Measurements from ENCODE around the gene PAX9.

PAX9 gene

GRCh38 chr14:36655963-36656686 lies 5.5 kb upstream of the PAX9 start:
- DNase-seq (ENCODE audit: low spot score) (no peak), FAIRE-seq (no peak)

DNA sequence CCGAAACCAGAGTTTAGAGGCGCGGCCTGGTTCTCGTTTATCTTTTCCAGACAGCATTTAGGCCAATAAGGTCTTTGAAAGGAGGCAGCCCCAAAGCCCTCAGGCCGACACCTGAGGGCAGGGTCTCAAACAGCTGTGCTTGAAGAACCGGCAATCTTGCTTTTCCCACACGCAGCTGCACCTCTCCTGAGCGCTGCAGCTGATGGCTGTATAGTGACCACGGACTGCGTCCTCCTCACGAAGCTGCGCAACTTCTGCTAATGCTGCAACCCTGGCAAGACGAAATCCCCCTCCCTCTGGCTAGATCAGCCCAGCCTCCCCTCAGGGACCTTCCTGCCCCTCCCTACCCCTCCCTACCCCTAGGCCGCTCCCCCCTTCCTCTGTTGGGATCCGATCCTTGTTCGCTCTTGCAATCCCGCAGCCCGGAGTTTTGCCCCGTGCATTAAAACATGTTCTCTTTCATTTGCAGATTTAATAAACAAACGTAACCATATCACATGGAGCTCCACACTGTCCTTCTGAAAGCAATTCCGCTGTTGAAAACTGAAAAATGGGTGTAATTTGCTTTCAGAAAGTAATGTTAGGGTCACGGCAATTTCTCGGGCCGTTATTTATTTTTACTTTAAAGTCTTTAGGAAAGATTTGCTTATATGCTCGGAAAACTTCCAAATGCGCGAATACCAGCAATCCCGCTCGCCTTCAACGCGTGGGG lies 4.8 kb upstream of the PAX9 start:
- FAIRE-seq = no peak
- no peak for DNase-seq (ENCODE audit: low spot score)

DNA sequence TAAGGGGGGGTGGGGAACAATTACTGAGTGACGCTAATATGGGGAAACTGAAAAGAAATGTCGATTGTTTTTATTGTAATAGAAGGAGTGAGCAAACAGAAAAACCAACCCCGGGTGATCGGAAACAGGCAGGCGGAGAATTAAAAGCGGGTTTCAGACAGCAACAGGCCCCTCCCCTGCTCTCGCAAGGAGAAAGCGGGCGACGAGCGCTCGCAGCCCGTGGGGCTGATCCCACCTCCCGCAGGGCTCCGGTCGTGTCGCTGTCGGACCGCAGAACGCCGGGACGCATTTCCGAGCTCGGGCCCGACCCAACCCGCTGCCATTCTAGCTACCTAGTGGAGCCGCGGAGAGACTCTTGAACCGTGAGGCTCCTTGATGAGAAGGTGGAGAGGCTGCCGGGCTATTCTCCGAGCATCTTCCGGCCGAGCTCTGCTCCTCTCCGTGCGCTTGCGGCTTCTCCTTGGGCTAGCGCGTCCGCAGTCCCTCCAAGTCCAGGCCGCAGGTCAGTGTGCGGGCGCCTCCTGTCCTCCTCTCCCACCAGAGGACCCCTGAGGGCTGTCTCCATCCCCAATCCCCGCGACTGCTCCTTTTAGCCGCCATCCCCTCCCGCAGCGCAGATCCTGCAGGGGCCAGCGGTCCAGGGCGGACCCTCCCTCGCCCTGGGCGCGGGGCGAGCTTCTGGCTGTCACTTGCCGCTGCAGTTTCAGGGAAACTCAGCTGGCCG lies 4.1 kb upstream of the PAX9 start:
- DNase-seq (ENCODE audit: low spot score) = no peak
- no peak for FAIRE-seq

DNA sequence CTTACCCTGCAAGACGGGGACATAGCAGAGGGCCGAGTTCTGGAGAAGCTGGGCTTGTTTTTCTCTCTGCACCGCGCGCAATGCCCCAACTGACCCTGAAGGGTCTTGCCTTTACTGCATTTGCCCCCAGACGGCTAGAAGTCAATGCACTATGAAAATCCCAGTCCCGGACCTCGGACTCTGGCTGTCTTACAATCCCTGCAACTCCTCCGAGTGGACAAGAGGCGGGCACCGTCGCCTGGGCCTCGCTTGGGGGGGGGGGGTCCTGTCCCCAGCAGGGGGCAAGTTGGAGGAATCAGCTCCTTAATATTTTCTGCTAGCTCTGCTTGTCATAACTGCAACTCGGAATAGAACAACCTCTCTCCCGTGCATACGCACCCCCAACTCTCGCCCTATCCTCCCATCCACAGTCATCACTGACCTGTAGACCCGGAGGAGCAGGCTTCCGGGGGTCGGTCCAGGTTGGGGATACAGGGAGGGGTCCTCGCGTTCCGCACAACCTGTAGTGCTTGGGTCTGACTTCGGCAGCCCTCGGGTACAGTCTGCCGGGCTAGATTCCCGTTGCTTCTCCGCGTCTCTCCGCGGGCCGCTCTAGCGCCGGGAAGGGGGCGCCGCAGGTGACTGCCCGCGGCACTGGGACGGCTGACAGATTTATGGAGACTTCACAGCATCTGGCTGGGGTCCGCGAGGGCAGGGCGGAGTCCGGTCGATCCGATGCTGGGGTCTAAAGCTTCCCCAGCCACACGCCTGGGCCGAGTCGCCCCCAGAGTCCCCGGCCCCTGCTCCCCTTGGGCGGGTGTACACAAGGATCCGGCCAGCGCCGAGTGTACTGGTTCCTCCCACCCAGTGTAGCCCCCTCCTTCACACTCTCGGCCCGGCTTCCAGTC lies 3.3 kb upstream of the PAX9 start:
- DNase-seq (ENCODE audit: low spot score) (no peak), FAIRE-seq (no peak)

DNA sequence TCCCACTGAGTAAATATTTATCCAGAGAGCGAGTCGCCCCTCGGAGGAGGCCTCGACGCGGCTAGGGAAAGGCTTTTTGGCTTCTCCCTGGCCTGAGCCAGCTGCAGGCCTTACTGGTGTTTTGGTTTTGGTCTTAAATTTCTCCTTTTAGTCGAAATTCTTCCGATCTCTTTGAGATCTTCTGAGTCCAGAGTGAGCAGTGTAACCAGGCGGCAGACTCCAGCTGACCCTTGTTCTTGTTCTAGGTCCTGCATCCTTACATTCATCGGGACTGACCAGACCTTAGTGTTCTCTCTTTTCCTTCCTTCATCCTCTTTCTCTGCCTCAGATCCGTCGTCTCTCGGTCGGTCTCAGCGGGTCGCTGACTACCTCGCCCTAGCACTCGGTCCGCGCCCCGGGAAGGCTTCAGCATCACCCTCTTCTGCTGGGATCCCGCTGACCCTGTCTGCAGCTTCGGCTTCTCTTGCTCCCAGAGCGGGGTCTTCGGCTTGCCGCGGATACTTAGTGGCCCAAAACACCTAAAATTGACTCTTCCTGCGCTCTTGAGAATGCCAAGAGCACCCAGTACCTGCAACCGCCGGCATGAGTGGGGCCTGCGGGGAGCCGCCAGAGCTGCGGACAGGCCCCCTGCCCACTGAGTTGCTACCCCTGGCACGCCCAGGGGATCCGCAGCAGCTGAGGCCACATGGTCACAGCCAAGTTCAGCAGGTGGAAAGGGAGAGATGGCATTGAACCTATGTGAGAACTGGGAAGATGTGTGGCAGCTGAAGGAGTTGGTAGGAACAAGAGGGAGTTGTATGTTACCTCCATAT lies 2.4 kb upstream of the PAX9 start:
- no peak for FAIRE-seq
- DNase-seq (ENCODE audit: low spot score) = no peak

GRCh38 chr14:36659822-36660735 lies 1.6 kb upstream of the PAX9 start:
- no peak for DNase-seq (ENCODE audit: low spot score)

GRCh38 chr14:36660736-36661505 lies 739 bp upstream of the PAX9 start:
- FAIRE-seq (no peak), DNase-seq (ENCODE audit: low spot score) (no peak)

More at GRCh38 chr14:36659822-36660735, 1.6 kb upstream of the PAX9 start:
- no peak for FAIRE-seq

DNA sequence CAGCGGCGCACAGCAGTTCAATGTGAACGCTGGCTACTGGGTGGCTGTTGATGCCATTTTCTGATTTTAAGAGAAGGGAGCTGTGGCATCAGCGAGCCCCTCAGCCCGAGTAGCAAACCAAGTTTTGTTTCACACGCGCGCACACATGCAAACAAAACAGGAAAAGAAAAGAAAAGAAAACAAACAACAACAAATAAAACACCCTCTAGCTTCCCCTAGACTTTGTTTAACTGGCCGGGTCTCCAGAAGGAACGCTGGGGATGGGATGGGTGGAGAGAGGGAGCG lies 540 bp downstream of the PAX9 start:
- FAIRE-seq (no peak), DNase-seq (ENCODE audit: low spot score) (no peak)

DNA sequence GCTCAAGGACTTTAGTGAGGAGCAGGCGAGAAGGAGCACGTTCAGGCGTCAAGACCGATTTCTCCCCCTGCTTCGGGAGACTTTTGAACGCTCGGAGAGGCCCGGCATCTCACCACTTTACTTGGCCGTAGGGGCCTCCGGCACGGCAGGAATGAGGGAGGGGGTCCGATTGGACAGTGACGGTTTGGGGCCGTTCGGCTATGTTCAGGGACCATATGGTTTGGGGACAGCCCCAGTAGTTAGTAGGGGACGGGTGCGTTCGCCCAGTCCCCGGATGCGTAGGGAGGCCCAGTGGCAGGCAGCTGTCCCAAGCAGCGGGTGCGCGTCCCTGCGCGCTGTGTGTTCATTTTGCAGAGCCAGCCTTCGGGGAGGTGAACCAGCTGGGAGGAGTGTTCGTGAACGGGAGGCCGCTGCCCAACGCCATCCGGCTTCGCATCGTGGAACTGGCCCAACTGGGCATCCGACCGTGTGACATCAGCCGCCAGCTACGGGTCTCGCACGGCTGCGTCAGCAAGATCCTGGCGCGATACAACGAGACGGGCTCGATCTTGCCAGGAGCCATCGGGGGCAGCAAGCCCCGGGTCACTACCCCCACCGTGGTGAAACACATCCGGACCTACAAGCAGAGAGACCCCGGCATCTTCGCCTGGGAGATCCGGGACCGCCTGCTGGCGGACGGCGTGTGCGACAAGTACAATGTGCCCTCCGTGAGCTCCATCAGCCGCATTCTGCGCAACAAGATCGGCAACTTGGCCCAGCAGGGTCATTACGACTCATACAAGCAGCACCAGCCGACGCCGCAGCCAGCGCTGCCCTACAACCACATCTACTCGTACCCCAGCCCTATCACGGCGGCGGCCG lies 1.1 kb downstream of the PAX9 start:
- FAIRE-seq = no peak

DNA sequence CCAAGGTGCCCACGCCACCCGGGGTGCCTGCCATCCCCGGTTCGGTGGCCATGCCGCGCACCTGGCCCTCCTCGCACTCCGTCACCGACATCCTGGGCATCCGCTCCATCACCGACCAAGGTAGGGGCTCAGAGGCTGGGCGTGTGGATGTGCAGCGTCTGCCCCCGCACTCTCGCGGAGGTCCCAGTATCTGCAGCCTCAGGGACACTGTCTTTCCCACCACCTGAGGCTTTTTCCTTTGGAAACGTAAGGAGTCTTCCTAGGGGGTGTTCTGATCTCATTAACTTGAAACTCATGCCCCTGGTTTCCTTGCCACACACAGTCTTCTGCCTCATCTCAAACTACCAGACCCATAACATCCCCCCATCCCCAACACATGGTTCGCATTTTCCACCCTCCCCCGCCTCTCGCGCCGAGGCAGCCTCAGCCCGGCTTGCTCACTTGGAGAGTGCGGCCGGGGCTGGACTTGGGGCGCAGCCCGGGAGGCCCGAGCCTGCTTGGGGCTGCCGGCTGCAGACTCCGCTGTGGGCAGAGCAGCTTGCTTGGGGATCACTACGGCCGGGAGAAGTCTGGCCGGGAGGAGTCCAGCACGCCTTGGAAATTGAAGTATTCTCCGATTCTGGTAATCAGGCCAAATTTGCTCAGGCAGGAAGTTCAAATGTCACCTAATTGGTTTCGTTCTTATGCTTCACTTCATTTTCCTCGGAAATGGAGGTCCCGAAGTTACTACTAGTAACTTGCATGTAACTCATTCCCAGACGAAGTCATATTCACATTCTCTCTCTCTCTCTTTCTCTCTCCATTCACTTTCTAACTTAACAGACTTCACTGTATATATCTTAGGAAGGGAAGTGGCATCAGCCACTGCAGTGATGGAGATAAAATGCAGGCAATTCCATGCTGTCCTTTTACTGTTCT lies 2.0 kb downstream of the PAX9 start:
- DNase-seq (ENCODE audit: low spot score) (no peak), FAIRE-seq (no peak)

More for the DNA sequence above, 1.1 kb downstream of the PAX9 start:
- no peak for DNase-seq (ENCODE audit: low spot score)

DNA sequence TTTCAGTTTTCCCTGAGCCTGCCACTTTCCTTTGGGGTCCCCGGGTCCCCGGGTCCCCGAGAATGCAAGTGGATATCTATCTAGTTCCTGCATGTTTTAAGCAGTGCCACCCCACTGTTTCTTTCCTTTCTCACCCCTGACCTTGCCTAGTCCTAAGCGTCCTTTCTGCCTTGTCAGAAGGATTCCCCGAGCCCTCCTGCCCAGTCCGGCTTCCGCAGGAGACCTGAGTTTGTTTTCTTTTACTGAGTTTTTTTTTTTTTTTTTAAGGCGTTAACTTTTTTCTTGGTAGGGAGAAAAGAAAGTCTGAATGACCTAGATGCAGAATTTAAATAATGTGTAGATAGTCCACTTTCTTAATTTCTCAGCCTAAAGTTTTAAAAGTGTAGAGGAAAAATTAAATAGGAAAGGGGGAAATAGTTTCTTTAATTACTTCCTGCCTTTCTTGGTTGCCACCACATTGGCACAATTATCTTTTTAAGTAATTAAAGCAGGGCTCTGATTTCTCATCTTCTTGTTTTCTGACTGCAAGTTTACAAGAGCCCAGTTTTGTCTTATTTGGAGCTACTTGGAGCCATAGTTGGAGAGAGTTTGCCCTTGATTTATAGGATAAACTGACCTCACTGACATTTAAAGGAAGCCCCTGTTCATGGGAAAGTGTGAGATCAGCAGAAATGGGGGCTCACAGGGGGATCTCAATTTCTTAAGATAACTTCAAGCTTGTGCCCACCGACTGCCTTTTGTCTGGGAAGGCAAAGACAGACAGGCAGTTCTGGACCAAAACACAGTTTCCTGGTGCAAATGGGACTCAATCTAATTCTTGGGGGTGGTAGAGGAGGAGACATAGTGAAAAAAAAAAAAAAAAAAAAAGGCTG lies 2.9 kb downstream of the PAX9 start:
- no peak for DNase-seq (ENCODE audit: low spot score)
- no peak for FAIRE-seq

GRCh38 chr14:36665887-36666415 lies 4.3 kb downstream of the PAX9 start:
- DNase-seq (ENCODE audit: low spot score) (no peak), FAIRE-seq (no peak)

DNA sequence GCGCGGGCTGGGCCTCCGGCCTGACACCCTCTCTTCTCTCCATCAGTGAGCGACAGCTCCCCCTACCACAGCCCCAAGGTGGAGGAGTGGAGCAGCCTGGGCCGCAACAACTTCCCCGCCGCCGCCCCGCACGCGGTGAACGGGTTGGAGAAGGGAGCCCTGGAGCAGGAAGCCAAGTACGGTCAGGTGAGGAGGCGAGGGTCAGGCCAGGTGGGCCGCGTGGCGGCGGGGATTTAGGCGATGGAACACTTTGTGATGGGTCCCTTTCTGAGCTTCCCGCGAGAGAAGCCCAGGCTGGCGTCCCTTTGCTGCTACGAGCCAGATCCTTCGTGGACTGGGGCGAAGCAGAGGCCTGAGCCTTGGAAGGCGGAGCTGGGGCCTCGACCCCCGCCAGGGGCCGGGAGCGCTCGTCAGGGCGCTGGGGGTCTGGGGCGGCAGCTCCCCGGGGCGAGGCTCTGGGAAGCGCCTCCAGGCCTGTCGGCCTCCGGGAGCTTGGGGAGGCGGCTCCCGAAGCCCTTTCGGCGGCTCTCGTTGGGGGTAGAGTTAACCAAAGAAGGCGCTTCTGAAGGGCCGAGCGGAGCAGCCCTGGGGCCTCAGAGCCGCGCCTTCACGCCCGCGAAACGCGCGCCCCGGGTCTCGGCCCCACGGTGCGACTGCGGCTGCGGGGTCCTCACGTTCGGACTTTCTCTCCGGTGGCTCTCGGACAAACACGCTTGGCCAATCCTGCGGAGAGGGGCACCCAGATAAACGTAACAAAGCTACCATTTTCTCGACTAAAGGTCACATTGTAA lies 5.0 kb downstream of the PAX9 start:
- no peak for DNase-seq (ENCODE audit: low spot score)
- no peak for FAIRE-seq

- FAIRE-seq = no peak
- no peak for DNase-seq (ENCODE audit: low spot score)
Measured at GRCh38 chr14:36667679-36668078, 6.0 kb downstream of the PAX9 start.

- no peak for FAIRE-seq
- DNase-seq (ENCODE audit: low spot score) = no peak
Measured at GRCh38 chr14:36671149-36671548, 9.5 kb downstream of the PAX9 start.
